Adrenal gland (tissue), 12 donors: ENCODE measurements around the gene DEDD. TPM values are rescaled to one million over a fixed set of nuclear protein-coding genes. Genes with fewer than 3 reads are reported as not detected.

Experiments used
- DNase-seq, 7 donors: peaks; one replicate each; pipeline ENCODE4 v3.0.0-alpha.2; 2019 to 2020
- H3K27ac ChIP-seq, 5 donors: fragments of 200-600 bp; sonication (generic) in 4 of 5; 1 replicate in 3 of 5; 2 replicates in 2 of 5; pipeline versions ENCODE4 v1.5.1 to v1.8.0; 2016 to 2020; ENCODE audit warnings: mild to moderate bottlenecking in 1 of 5
- H3K27me3 ChIP-seq: fragments of 200-600 bp; 2 replicates; pipeline ENCODE4 v1.8.0; 2021
- H3K36me3 ChIP-seq, 2 donors: fragments of 200-600 bp; replicated peaks in 1 of 2; 1 replicate in 1 of 2; 2 replicates in 1 of 2; pipeline versions ENCODE4 v1.5.1 to v1.8.0; 2018 to 2022
- H3K4me1 ChIP-seq, 2 donors: fragments of 200-600 bp; replicated peaks in 1 of 2; 1 replicate in 1 of 2; 2 replicates in 1 of 2; pipeline versions ENCODE4 v1.5.1 to v1.8.0; 2018 to 2021
- H3K4me3 ChIP-seq, 4 donors: fragments of 200-600 bp; sonication (generic) in 3 of 4; one replicate each; pipeline ENCODE4 v1.5.1; 2016 to 2018
- H3K9me3 ChIP-seq, 3 donors: fragments of 200-600 bp; sonication (generic) in 1 of 3; replicated peaks in 1 of 3; 1 replicate in 2 of 3; 2 replicates in 1 of 3; pipeline versions ENCODE4 v1.5.1 to v1.8.0; 2016 to 2021
- POLR2A ChIP-seq, 2 donors: fragments of 450-650 bp; IDR thresholded peaks; one replicate each; pipeline ENCODE4 v1.6.1; 2017; ENCODE audit warnings: antibody characterized with exemption in 2 of 2, mild to moderate bottlenecking in 2 of 2, moderate library complexity in 1 of 2
- WGBS, 4 donors: extraction: QIAGEN DNeasy Blood & Tissue Kit in 2 of 4; methylation state at CpG; one replicate each; pipeline versions ENCODE4 v1.1.5 to v1.1.7; 2013 to 2017; 5-methylcytosine and 5-hydroxymethylcytosine counted together
- intact Hi-C, 2 donors: fragments of 100-400 bp; cut with DNase I; formaldehyde crosslinking; loops; one replicate each; pipeline versions ENCODE4 v1.14.1 to v1.15.0; 2022 to 2023
- polyA plus RNA-seq, 3 donors: library from polyadenylated mRNA; stranded (reverse); fragments of 200-250 nt in 2 of 3; fragments of 350-450 nt in 1 of 3; fragmentation: Illumina TruSeq in 1 of 3; extraction: RNeasy Lipid Tissue Mini Kit (QIAGEN cat#74804) in 1 of 3; gene quantifications; one replicate each; pipeline ENCODE4 v1.2.3, GENCODE V29; 2013 to 2014
- total RNA-seq, 9 donors: library from RNA; depleted of rRNA in 4 of 9; stranded (reverse); fragments of >200 nt in 4 of 9; fragments of 120-200 nt in 1 of 9; fragmentation: NEBNext Ultra II Directional in 1 of 9; extraction: Animal tissue kit (Norgen Biotek cat#: 25700) in 1 of 9; gene quantifications; one replicate each; pipeline versions ENCODE4 v1.1.0 to v1.2.4, GENCODE V29; 2013 to 2023
- TF ChIP-seq, protein P1 (sequence below), 6 experiments: fragments of 450-650 bp in 4 of 6; fragments of 200-600 bp in 2 of 6; sonication (generic) in 1 of 6; IDR thresholded peaks; 1 replicate in 5 of 6; 2 replicates in 1 of 6; pipeline versions ENCODE4 v1.5.1 to v1.8.0; 2016 to 2021; ENCODE audit warnings: antibody characterized with exemption in 6 of 6, mild to moderate bottlenecking in 2 of 6, moderate library complexity in 1 of 6
- donor health status: healthy with polysubstance abuse.
- donor health status: Bipolar disorder and iron deficiency.
- donor health status: DM: yes; HTN: yes; CAD: no.
- donor health status: DM: no; HTN: no; CAD: no.
- donor health status: DM: no; HTN: no; CAD: no.
- donor health status: DM: yes; HTN: yes; CAD: no.

Gene DEDD
- total and polyA plus RNA-seq, 12 donors: 22.0 to 38.2 (median 32.3) TPM

GRCh38 chr1:161098210-161099068, 34.0 kb downstream of the DEDD start, which contains the start of gene KLHDC9:
TSS of gene KLHDC9 (plus strand) at chr1:161098361. CDS start at chr1:161098536, 175 bp downstream.
- no peak for TF ChIP-seq POLR2A (IDR thresholded peaks at IDR 0.05)
- TF ChIP-seq, protein P1, sequence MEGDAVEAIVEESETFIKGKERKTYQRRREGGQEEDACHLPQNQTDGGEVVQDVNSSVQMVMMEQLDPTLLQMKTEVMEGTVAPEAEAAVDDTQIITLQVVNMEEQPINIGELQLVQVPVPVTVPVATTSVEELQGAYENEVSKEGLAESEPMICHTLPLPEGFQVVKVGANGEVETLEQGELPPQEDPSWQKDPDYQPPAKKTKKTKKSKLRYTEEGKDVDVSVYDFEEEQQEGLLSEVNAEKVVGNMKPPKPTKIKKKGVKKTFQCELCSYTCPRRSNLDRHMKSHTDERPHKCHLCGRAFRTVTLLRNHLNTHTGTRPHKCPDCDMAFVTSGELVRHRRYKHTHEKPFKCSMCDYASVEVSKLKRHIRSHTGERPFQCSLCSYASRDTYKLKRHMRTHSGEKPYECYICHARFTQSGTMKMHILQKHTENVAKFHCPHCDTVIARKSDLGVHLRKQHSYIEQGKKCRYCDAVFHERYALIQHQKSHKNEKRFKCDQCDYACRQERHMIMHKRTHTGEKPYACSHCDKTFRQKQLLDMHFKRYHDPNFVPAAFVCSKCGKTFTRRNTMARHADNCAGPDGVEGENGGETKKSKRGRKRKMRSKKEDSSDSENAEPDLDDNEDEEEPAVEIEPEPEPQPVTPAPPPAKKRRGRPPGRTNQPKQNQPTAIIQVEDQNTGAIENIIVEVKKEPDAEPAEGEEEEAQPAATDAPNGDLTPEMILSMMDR (IDR thresholded peaks at IDR 0.05): peak in 2 of 6 experiments; percentile 21 to 34
- Histone ChIP-seq H3K36me3 (peaks cover 0 to 16% of the 10 kb centered on the region in 2 donors), H3K27me3 (no peaks in the 10 kb centered on the region), H3K27ac (peak within 1 kb of the TSS in 2 of 5 donors; percentile 76 to 80), H3K4me1 (peaks cover 6 to 7% of the 10 kb centered on the region in 2 donors), H3K4me3 (peak within 1 kb of the TSS in 3 of 4 donors; percentile 7 to 77 (median 50)), H3K9me3 (no peaks in the 10 kb centered on the region)
- WGBS, 4 donors: 4 to 19% (median 12%) methylated on average over 21 to 71 of the region's 71 CpGs
- DNase-seq: peak; percentile 77 to 95 (median 90)
- intact Hi-C loops: loop anchor here (5.0 kb wide), 1 partner anchor 106 kb away; no protein-coding TSS in a partner anchor

GRCh38 chr1:161096530-161096929, 35.9 kb downstream of the DEDD start:
- H3K27me3 ChIP-seq: no peaks in the 10 kb centered on the region
- intact Hi-C loops: loop anchor here (5.0 kb wide), 1 partner anchor 104 kb away; no protein-coding TSS in a partner anchor
- peaks cover 6 to 7% of the 10 kb centered on the region in 2 donors for H3K4me1 ChIP-seq
- peak in 1 of 7 donors; percentile 49 for DNase-seq
- no peak overlapping the region for H3K4me3 ChIP-seq
- no peaks in the 10 kb centered on the region for H3K9me3 ChIP-seq
- H3K27ac ChIP-seq: no peak overlapping the region
- 43 to 65% (median 52%) methylated on average over 1 of the region's 1 CpG for WGBS, 4 donors
- no peak for TF ChIP-seq POLR2A (IDR thresholded peaks at IDR 0.05)
- TF ChIP-seq, protein P1 (IDR thresholded peaks at IDR 0.05): no peak
- peaks cover 0 to 11% of the 10 kb centered on the region in 2 donors for H3K36me3 ChIP-seq

GRCh38 chr1:161096015-161096414, 36.5 kb downstream of the DEDD start:
- Histone ChIP-seq H3K27me3 (no peaks in the 10 kb centered on the region), H3K27ac (no peak overlapping the region), H3K9me3 (no peaks in the 10 kb centered on the region), H3K4me1 (peaks cover 6 to 7% of the 10 kb centered on the region in 2 donors), H3K4me3 (no peak overlapping the region), H3K36me3 (peaks cover 0 to 7% of the 10 kb centered on the region in 2 donors)
- intact Hi-C loops: loop anchor here (5.0 kb wide), 1 partner anchor 104 kb away; no protein-coding TSS in a partner anchor
- 74 to 81% (median 76%) methylated on average over 2 of the region's 2 CpGs for WGBS, 4 donors
- no peak for DNase-seq
- TF ChIP-seq, protein P1 (IDR thresholded peaks at IDR 0.05): no peak
- no peak for TF ChIP-seq POLR2A (IDR thresholded peaks at IDR 0.05)

GRCh38 chr1:161095230-161095629, 37.2 kb downstream of the DEDD start:
- TF ChIP-seq, protein P1 (IDR thresholded peaks at IDR 0.05): no peak
- no peak for TF ChIP-seq POLR2A (IDR thresholded peaks at IDR 0.05)
- no peaks in the 10 kb centered on the region for H3K27me3 ChIP-seq
- H3K36me3 ChIP-seq: no peaks in the 10 kb centered on the region
- no peak overlapping the region for H3K27ac ChIP-seq
- intact Hi-C loops: loop anchor here (5.0 kb wide), 1 partner anchor 103 kb away; no protein-coding TSS in a partner anchor
- peaks cover 6 to 7% of the 10 kb centered on the region in 2 donors for H3K4me1 ChIP-seq
- H3K9me3 ChIP-seq: no peaks in the 10 kb centered on the region
- DNase-seq: no peak
- WGBS, 4 donors: 86 to 93% (median 88%) methylated on average over 6 of the region's 6 CpGs
- no peak overlapping the region for H3K4me3 ChIP-seq
